ENCODE data around the gene TMOD1. TPM values are rescaled to one million over a fixed set of nuclear protein-coding genes. Genes with fewer than 3 reads are reported as not detected.
A peak's percentile ranks its signal among the peaks of the same experiment; 100 is the strongest.
"Not testable (repeated sequence)": the region's sequence is repeated elsewhere in the genome, so short reads cannot be mapped to it uniquely, and the experiment has no call there.

The TMOD1 gene
- not detected in 2 replicates for total RNA-seq (2014; rRNA removed; shearing (Covaris generic))

GRCh38 chr9:97501177-97501971 lies at the start of gene TMOD1:
TSS of gene TMOD1 (plus strand) at chr9:97501666. CDS start at chr9:97524189, 22,523 bp downstream.
- peak; percentile 57 for DNase-seq (ENCODE audit: low spot score)

- not testable (repeated sequence) for DNase-seq (ENCODE audit: low spot score)
These were observed 47.9 kb upstream of the TMOD1 start for GRCh38 chr9:97453573-97453972.

- DNase-seq (ENCODE audit: low spot score): not testable (repeated sequence)
These were observed 44.6 kb upstream of the TMOD1 start for GRCh38 chr9:97456841-97457240.

GRCh38 chr9:97459326-97459725 lies 42.1 kb upstream of the TMOD1 start:
- no peak for DNase-seq (ENCODE audit: low spot score)

GRCh38 chr9:97462159-97462558 lies 39.3 kb upstream of the TMOD1 start:
- no peak for DNase-seq (ENCODE audit: low spot score)

- DNase-seq (ENCODE audit: low spot score): no peak
These were observed 38.6 kb upstream of the TMOD1 start for GRCh38 chr9:97462914-97463313.

- DNase-seq (ENCODE audit: low spot score): peak; percentile 82
These were observed 32.6 kb upstream of the TMOD1 start for GRCh38 chr9:97468658-97469448.

GRCh38 chr9:97470076-97470475 lies 31.4 kb upstream of the TMOD1 start:
- DNase-seq (ENCODE audit: low spot score): peak; percentile 8

- no peak for DNase-seq (ENCODE audit: low spot score)
These were observed 27.7 kb upstream of the TMOD1 start for GRCh38 chr9:97473717-97474116.

GRCh38 chr9:97474372-97474925 lies 27.0 kb upstream of the TMOD1 start:
- DNase-seq (ENCODE audit: low spot score): no peak

- no peak for DNase-seq (ENCODE audit: low spot score)
These were observed 26.4 kb upstream of the TMOD1 start for GRCh38 chr9:97475059-97475458.

- DNase-seq (ENCODE audit: low spot score): peak; percentile 11
These were observed 23.0 kb upstream of the TMOD1 start for GRCh38 chr9:97478301-97478981.

GRCh38 chr9:97479496-97480159 lies 21.8 kb upstream of the TMOD1 start:
- no peak for DNase-seq (ENCODE audit: low spot score)

GRCh38 chr9:97480174-97480573 lies 21.3 kb upstream of the TMOD1 start:
- no peak for DNase-seq (ENCODE audit: low spot score)

GRCh38 chr9:97480749-97481148 lies 20.7 kb upstream of the TMOD1 start:
- no peak for DNase-seq (ENCODE audit: low spot score)

- no peak for DNase-seq (ENCODE audit: low spot score)
These were observed 17.3 kb upstream of the TMOD1 start for GRCh38 chr9:97484134-97484533.

- peak; percentile 45 for DNase-seq (ENCODE audit: low spot score)
These were observed 14.4 kb upstream of the TMOD1 start for GRCh38 chr9:97487107-97487506.

- DNase-seq (ENCODE audit: low spot score): no peak
These were observed 13.6 kb upstream of the TMOD1 start for GRCh38 chr9:97487861-97488260.

GRCh38 chr9:97491216-97491999 lies 10.1 kb upstream of the TMOD1 start:
- DNase-seq (ENCODE audit: low spot score): no peak
